ENCODE data around the gene LDLRAD1.
"Not testable (repeated sequence)": the region's sequence is repeated elsewhere in the genome, so short reads cannot be mapped to it uniquely, and the experiment has no call there.

The LDLRAD1 gene

GRCh38 chr1:54041806-54042205 lies 23.8 kb upstream of the LDLRAD1 start:
- TF ChIP-seq CTCF (IDR thresholded peaks at IDR 0.05; ENCODE audit: control extremely low read depth, extremely low read depth, low read depth, missing control alignments): no peak
- DNase-seq (ENCODE audit: extremely low spot score): no peak
- ChIA-PET POLR2A (interaction anchor here (1.1 kb wide), 1 partner anchor 11 kb away, joined by 4 read pairs; the partner anchor contains the start of gene TMEM59), CTCF (interaction anchor here (1.1 to 2.8 kb wide), 2 partner anchors 11 to 15 kb away, joined by 3 to 12 read pairs; partner anchors contain the start of gene TMEM59)

GRCh38 chr1:54037476-54037875 lies 19.5 kb upstream of the LDLRAD1 start:
- no peak for TF ChIP-seq CTCF (IDR thresholded peaks at IDR 0.05; ENCODE audit: control extremely low read depth, extremely low read depth, low read depth, missing control alignments)
- ChIA-PET POLR2A (no interaction called here), CTCF (interaction anchor here (0.6 kb wide), 1 partner anchor 85 kb away, joined by 3 read pairs; no protein-coding TSS in a partner anchor)
- no peak for DNase-seq (ENCODE audit: extremely low spot score)

- no peak for DNase-seq (ENCODE audit: extremely low spot score)
- no peak for TF ChIP-seq CTCF (IDR thresholded peaks at IDR 0.05; ENCODE audit: control extremely low read depth, extremely low read depth, low read depth, missing control alignments)
- POLR2A ChIA-PET: no interaction called here
- CTCF ChIA-PET: interaction anchor here (1.0 to 1.3 kb wide), 3 partner anchors 12 to 194 kb away, joined by 3 to 4 read pairs (median 3); no protein-coding TSS in a partner anchor
These were observed 10.6 kb upstream of the LDLRAD1 start for GRCh38 chr1:54028306-54029251.

- no peak for DNase-seq (ENCODE audit: extremely low spot score)
- no peak for TF ChIP-seq CTCF (IDR thresholded peaks at IDR 0.05; ENCODE audit: control extremely low read depth, extremely low read depth, low read depth, missing control alignments)
- POLR2A ChIA-PET: no interaction called here
- CTCF ChIA-PET: interaction anchor here (1.1 to 1.3 kb wide), 2 partner anchors 11 to 193 kb away, joined by 3 to 4 read pairs; no protein-coding TSS in a partner anchor
These were observed 9.9 kb upstream of the LDLRAD1 start for GRCh38 chr1:54027848-54028247.

GRCh38 chr1:54024811-54025210 lies 6.8 kb upstream of the LDLRAD1 start:
- DNase-seq (ENCODE audit: extremely low spot score); POLR2A ChIA-PET; CTCF ChIA-PET: not testable (repeated sequence)

GRCh38 chr1:54024358-54024757 lies 6.4 kb upstream of the LDLRAD1 start:
- no peak for DNase-seq (ENCODE audit: extremely low spot score)
- CTCF ChIA-PET: no interaction called here
- POLR2A ChIA-PET: no interaction called here
- TF ChIP-seq CTCF (IDR thresholded peaks at IDR 0.05; ENCODE audit: control extremely low read depth, extremely low read depth, low read depth, missing control alignments): no peak

- CTCF ChIA-PET: interaction anchor here (1.3 kb wide), 1 partner anchor 62 kb away, joined by 3 read pairs; no protein-coding TSS in a partner anchor
- DNase-seq (ENCODE audit: extremely low spot score); POLR2A ChIA-PET: not testable (repeated sequence)
These were observed 1.7 kb upstream of the LDLRAD1 start for GRCh38 chr1:54019562-54020176.

Measured in GM10248 (cell line).